ENCODE results near the gene SNX1.

SNX1 gene

GRCh38 chr15:64151727-64152506 lies 56.1 kb downstream of the SNX1 start, which contains the start of gene SNX22:
Gene SNX22, plus strand, starts transcription at chr15:64151731. Its CDS starts 45 bp downstream, at chr15:64151776.
- DNase-seq (ENCODE audit: low spot score): no peak

DNA sequence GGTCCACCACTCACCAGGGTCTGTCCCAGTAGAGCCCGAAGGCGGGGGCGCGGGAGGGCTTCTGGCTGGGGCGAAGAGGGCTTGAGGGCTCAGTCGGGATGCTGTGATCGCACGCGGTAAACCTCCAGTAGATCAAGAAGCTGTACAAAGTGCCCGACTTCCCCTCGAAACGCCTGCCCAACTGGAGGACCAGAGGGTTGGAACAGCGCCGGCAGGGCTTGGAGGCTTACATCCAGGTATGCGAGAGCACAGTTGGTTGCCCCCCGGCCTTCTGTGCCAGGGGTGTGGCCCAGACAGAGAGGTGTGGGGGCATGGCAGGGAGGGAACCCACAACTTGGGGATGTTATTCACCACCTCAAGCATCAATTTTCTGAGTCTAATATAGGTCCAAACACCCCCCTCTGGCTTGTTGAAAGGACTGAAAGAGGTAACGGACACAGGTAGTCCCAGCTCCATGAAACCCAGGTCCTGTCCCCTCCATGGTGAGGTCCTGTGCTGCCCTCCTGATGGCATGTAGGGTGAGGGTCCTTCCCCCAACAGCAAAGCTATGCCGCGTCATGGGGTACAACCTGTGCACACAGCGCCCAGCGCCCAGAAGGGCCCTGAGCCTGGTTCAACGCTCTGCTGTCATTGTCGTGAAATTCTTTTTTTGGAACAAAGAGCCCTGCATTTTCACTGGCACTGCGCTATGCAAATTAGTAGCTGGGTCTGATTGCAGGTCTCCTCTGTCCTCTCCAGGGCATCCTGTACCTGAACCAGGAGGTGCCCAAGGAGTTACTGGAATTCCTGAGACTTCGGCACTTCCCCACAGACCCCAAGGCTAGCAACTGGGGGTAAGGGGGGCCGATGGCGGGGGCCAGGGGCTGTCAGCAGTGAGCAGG lies 57.0 kb downstream of the SNX1 start:
- TF ChIP-seq, protein P1, sequence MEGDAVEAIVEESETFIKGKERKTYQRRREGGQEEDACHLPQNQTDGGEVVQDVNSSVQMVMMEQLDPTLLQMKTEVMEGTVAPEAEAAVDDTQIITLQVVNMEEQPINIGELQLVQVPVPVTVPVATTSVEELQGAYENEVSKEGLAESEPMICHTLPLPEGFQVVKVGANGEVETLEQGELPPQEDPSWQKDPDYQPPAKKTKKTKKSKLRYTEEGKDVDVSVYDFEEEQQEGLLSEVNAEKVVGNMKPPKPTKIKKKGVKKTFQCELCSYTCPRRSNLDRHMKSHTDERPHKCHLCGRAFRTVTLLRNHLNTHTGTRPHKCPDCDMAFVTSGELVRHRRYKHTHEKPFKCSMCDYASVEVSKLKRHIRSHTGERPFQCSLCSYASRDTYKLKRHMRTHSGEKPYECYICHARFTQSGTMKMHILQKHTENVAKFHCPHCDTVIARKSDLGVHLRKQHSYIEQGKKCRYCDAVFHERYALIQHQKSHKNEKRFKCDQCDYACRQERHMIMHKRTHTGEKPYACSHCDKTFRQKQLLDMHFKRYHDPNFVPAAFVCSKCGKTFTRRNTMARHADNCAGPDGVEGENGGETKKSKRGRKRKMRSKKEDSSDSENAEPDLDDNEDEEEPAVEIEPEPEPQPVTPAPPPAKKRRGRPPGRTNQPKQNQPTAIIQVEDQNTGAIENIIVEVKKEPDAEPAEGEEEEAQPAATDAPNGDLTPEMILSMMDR (IDR thresholded peaks at IDR 0.05; ENCODE audit: poor library complexity, severe bottlenecking): no peak
- Histone ChIP-seq H3K4me1 (ENCODE audit: insufficient read depth, poor library complexity, severe bottlenecking) (no peaks in the 10 kb centered on the region), H3K36me3 (ENCODE audit: low read depth) (peaks cover 37% of the 10 kb centered on the region), H3K4me3 (ENCODE audit: severe bottlenecking) (peak overlapping the region; percentile 47), H3K27me3 (ENCODE audit: insufficient read depth, poor library complexity, severe bottlenecking) (peaks cover 14% of the 10 kb centered on the region), H3K9me3 (ENCODE audit: severe bottlenecking) (no peaks in the 10 kb centered on the region), H3K27ac (ENCODE audit: poor library complexity, severe bottlenecking) (no peak overlapping the region)
- DNase-seq (ENCODE audit: low spot score): no peak
- ATAC-seq (ENCODE audit: low read depth): peak; percentile 1

More at GRCh38 chr15:64151727-64152506, 56.1 kb downstream of the SNX1 start, which contains the start of gene SNX22:
- Histone ChIP-seq H3K36me3 (ENCODE audit: low read depth) (peaks cover 29% of the 10 kb centered on the region), H3K4me3 (ENCODE audit: severe bottlenecking) (peak within 1 kb of the TSS; percentile 47), H3K27ac (ENCODE audit: poor library complexity, severe bottlenecking) (no peak within 1 kb of the TSS), H3K27me3 (ENCODE audit: insufficient read depth, poor library complexity, severe bottlenecking) (peaks cover 14% of the 10 kb centered on the region), H3K4me1 (ENCODE audit: insufficient read depth, poor library complexity, severe bottlenecking) (no peaks in the 10 kb centered on the region), H3K9me3 (ENCODE audit: severe bottlenecking) (no peaks in the 10 kb centered on the region)
- TF ChIP-seq, protein P1 (IDR thresholded peaks at IDR 0.05; ENCODE audit: poor library complexity, severe bottlenecking): no peak
- peak; percentile 4; the same call in 2 of the 3 replicates for ATAC-seq (ENCODE audit: low read depth)

DNA sequence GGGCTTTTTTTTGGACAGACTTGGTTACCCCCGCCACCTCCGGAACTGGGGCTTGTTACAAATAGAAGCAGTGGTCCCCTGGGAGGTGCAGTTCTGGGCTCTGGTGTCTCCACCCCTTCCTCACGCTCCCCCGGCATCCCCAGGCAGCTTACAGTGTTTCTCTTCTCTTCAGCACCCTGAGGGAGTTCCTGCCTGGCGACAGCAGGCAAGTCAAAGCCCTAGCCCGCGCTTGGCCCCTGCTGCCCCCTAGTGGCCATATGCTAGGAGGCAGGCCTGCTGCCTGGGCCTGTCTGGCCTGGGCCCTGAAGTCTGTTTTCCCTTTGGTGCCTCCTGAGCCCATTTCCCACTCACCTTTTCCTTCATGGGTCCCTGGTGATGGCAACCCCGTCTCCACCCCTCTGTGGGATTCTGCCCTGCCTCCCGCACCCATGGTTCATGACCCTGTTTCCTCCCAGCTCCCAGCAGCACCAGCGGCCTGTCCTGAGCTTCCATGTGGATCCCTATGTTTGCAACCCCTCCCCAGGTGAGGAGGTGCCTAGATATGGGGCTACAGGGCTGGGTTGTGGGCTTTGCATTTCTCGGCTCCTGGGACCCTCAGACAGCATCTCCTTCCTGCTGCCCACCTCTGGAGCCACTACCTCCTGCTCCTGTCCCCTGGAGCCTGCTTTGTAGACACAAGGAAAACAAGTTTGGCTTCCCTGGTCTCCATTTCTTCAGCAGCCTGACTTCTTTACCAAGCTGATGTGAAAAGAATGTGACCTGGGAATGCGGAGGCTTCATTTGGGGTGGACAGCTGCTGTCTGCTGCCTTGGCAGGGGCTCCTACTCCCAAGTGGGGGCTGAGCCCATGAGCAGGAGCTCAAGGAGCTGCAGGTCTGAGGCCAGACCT lies 57.9 kb downstream of the SNX1 start:
- peaks cover 47% of the 10 kb centered on the region for H3K36me3 ChIP-seq (ENCODE audit: low read depth)
- H3K27ac ChIP-seq (ENCODE audit: poor library complexity, severe bottlenecking): peak overlapping the region; percentile 17
- ATAC-seq (ENCODE audit: low read depth) (peak; percentile 79), DNase-seq (ENCODE audit: low spot score) (peak; percentile 92)
- TF ChIP-seq, protein P1 (IDR thresholded peaks at IDR 0.05; ENCODE audit: poor library complexity, severe bottlenecking): peak; percentile 100
- no peak overlapping the region for H3K4me3 ChIP-seq (ENCODE audit: severe bottlenecking)
- H3K4me1 ChIP-seq (ENCODE audit: insufficient read depth, poor library complexity, severe bottlenecking): no peaks in the 10 kb centered on the region
- H3K9me3 ChIP-seq (ENCODE audit: severe bottlenecking): no peaks in the 10 kb centered on the region
- peaks cover 14% of the 10 kb centered on the region for H3K27me3 ChIP-seq (ENCODE audit: insufficient read depth, poor library complexity, severe bottlenecking)

- peaks cover 70% of the 10 kb centered on the region for H3K36me3 ChIP-seq (ENCODE audit: low read depth)
- peaks cover 14% of the 10 kb centered on the region for H3K27me3 ChIP-seq (ENCODE audit: insufficient read depth, poor library complexity, severe bottlenecking)
- no peak for DNase-seq (ENCODE audit: low spot score)
- H3K4me3 ChIP-seq (ENCODE audit: severe bottlenecking): no peak overlapping the region
- H3K4me1 ChIP-seq (ENCODE audit: insufficient read depth, poor library complexity, severe bottlenecking): peaks cover 9% of the 10 kb centered on the region
- no peak overlapping the region for H3K27ac ChIP-seq (ENCODE audit: poor library complexity, severe bottlenecking)
- TF ChIP-seq, protein P1 (IDR thresholded peaks at IDR 0.05; ENCODE audit: poor library complexity, severe bottlenecking): no peak
- ATAC-seq (ENCODE audit: low read depth): no peak
- no peaks in the 10 kb centered on the region for H3K9me3 ChIP-seq (ENCODE audit: severe bottlenecking)
These were observed 60.2 kb downstream of the SNX1 start for GRCh38 chr15:64155802-64156651.
